Stimulated activated CD8-positive, alpha-beta memory T cell treated with anti-CD3 and anti-CD28 coated beads, Interleukin-7, amount 100 ng/mL, for 24 hours (primary cell): ENCODE results near the gene ZNF800.

Experiments used
- DNase-seq: peaks from one replicate; pipeline ENCODE4 v3.0.0-alpha.2; 2020; ENCODE audit warnings: low read depth

The ZNF800 gene

DNA sequence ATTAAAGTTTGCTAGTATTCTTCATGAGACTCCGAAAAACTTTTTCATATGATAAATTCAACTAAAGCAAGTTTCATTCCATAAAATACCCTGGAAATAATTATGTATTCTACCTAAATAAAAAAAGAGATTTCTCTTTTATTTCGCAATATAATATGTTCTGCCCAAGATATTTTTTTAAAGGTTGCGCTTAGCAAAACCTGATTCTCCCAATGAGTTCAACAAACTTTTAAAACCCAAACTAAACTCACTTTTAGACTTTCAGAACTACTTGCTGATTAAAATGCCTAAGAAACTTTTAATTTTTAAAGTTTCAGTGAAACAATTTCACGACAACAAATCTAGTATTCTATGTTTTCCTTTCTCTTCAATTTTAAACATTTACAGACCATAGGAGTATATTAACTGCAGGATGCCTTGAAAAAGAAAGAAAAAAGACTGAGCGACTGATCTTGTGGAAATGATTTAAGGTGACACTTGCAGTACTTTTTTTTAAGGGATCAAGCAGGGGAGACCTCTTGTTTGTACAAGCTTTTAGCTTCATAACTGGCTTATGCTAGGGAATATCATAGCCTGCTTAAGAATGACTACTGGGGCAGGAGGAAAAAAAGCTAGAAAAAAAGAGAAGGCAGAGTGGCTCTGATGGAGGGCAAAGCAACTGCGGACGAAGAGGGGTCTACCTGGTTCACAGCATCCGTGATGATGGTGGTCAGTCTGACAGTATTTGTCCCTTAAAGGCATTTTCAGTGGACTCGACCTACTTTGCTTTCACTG is 1.5 kb downstream of the ZNF800 start:
- DNase-seq: no peak

DNA sequence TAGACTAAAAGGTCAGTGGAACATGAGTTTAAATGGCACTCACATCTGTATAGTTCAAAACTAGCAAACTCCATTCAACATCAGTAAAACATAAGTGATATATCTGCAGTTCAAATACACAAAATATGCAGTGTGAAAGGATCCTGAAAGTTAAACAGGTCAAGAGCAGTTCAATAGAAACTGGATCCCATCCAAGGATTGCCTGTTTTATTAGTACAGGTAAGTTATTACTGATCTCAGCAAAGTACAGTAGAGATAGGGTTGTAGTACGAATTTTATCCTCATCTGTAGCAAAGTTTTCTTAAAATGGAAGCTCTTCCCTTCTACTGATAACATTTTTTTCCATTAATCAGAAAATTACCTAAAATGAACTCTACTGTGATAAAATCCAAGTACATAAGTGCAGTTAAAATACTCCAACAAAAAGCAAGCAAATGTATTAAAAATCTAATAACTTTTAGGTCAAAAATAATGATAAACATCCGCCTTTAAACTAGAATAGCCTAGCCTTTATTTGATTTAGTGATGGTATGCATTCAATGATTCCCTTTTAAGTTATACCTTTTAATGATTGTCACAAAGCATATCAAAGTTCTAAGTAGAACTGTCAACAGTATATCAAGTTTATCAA is 2.2 kb downstream of the ZNF800 start:
- DNase-seq: no peak

DNA sequence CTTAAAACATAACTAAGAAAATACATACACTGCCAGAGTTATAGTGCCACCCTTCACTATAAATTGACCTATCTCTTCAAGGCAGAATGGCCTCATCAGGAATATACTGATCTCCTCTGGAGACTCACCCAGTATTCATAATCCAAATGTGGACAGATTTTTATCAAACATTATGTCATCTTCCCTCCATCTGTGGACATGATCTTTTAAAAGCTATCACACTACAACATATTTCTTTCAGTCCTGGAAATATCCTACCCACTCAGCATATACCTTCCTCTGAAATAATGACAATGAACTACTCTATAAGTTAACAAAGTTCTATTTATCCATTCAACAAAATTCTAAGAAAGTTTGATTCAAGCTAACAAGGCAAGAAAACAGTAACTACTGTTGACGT is 3.2 kb downstream of the ZNF800 start:
- no peak for DNase-seq

DNA sequence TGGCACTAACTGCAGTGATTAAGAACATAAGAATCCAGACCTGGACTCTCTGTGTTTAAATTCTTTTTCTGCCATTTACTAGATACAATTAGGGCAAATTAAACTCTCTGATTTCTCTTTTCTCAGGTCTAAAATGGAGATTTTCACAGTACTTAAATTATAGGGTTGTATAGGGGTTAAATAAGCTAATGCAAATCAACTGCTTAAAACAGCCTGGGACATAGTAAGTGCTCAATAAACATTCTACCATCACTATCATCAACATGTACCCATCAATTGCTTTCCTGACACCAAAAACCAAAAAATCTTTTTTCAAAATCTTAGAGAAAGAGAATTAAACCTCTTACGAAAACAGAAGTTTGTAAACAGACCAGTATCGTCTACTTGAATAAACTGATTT is 4.5 kb downstream of the ZNF800 start:
- no peak for DNase-seq

DNA sequence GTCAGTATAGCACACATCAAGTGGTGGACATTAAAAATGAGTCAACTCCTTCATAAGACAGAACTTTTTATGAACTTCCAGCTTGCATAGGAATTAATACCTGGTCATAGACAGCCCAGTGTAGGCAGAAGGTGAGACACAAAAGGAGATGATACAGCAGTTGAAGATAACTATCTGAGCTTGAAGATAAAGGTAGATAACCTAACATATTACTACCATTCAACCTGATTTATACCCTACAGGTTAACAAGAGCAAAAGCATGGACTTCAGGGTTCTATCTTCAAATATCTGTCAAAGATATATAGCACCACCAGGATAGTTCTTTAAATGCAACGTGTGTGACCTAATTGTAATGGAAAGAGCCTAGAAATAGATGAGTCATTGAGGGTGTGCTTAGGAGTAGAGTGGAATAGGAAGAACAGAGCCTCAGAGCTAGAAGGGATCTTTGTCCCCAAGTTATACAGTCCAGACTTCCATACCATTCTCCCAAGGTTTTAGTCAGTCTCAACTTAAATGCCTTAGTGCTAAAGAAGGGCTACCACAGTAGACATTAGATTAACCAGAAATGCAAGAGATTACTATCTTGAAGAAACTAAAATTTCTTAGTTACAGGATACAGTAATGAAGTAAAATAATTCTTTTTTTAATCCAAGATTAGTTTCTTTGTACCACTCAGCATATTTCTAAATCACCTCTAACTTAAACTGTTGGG is 9.2 kb downstream of the ZNF800 start:
- DNase-seq: no peak

DNA sequence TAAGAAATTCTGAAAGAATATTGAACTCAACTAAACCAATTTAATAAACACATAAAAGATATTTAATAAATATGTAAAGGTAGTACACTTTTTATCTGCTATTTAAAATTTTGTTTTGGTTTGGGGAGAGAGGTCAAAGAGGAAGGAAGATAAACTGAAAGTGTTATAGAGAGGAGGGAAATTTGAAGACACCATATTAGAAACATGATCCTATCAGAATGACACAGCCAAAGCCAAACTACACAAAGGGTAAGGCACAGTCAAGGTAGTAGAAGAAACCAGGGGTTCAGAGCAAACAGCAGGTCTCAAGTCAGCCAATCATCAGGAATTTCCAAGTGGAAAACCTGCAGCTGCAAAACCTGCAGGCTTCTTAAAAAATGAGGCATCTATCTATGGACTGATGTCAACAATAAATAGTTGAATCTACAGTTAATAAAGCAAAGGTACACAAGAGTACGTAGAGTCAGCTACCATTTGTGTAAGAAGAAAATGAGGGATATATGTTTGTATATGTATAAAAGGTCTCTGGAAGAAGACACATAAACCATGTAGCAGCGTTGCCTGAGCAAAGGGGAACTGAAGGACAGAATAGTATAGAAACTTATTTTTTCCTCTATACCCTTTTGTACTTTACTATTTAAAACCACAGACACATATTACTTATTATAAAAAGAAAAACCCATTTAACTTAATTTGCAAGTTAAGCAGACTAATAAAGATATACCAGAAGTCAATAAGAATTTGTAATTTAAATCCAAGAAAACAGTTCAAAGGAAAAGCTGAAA is 10.0 kb downstream of the ZNF800 start:
- no peak for DNase-seq

DNA sequence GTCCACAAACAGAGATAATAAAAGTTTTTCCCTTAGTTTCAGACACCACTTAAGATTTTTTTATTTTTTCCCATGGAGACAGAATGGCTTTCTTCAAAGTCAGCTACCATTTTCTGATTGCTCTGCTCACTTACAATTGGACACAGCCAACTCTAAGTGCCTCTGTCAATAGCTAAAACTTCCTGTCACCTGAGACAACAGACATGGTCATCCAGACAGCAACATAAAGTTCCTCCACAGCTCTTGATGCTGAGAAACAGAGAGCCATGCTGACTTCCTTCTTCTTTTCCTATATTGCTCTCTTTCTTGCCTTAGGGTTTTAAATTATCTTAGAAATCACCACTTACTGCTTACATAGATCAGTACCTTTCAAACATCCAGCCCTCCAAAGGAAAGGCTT is 12.0 kb downstream of the ZNF800 start:
- no peak for DNase-seq

DNA sequence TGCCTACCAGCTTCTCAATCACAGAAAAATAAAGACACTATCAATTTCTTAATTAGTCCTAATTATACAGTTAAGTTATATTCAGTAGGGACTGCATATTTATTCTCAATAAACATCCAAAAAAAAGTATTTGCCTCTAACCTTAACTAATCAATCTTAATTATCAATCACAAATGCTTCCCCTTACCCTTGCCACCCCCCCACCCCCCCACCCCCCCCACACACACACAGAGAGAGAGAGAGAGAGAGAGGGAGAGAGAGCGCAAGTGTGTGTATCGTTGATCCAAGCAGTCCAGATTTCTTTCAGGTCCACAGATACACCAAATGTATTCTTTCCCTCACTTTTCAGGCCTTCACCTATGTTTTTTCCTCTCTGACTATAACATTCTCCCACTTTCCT is 12.9 kb downstream of the ZNF800 start:
- DNase-seq: no peak

DNA sequence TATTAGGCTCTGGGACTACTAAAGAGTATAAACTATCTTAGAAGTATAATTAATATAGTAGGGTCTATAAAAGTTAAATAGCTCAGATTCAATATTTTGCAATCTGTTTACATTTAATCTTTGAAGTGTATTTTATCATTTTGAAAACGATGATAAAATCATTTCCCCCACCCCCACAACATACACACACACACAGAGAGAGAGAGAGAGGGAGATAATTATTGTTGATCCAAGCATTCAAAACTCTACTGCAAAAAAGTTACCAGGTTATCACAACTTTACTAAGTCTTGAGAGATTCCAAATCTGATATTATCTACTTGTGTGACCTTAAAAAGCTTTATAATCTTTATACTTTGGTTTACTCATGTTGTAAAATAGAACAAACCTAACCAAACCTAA is 14.0 kb downstream of the ZNF800 start:
- no peak for DNase-seq

DNA sequence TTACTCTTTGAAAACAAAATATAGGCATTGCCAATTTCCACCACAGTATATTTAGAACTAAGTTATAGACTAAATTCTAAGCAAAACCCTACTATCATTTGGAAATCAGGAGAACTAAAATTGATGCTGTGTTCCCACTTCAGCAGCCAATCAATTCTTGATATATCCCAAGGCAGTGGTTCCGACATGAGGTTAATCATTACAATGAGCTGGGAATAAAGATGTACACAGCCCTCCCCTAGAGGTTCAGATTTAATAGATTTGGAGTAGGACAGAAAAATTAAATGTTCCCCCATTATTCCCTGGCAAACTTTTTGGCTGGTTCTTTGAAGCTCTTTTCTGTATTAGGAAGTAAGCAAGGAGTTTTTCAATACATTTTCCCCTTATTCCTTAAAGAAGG is 15.1 kb downstream of the ZNF800 start:
- DNase-seq: no peak

DNA sequence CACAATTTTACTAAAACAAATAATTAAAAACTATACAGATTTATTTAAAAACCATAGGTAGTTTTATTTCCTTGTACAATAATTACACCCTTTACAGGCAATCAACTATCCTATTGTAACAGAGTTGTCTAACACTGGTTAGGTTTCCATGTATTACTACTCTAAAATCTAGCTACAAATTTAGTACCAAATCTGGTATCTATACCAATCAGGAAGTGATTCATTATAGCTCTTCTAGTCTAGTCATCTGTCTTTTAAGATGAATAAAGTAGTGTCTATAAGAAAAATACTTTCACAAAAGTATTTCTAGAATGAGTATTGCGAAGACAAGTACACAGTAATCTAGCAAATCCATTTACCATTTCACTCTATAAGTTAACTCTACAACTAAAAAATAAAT is 16.9 kb downstream of the ZNF800 start:
- DNase-seq: no peak

DNA sequence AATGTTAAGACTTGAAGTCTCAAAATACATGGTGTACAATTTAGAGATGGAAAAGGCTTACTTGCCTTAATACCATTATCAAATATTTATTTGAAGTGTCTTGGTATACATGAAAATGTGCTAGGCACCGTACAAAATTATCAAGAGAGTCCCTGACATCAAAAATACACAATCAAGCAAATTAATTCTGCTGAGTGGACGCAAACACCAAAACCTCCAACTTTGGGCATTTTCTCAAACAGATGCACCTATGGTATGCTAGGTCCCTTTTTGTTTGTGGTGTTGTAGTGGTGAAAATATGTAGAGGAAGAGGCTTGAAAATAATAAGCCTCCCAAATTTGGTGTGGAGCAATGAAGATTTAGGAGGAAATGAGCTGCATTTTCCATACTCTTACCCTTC is 24.8 kb downstream of the ZNF800 start:
- DNase-seq: no peak

DNA sequence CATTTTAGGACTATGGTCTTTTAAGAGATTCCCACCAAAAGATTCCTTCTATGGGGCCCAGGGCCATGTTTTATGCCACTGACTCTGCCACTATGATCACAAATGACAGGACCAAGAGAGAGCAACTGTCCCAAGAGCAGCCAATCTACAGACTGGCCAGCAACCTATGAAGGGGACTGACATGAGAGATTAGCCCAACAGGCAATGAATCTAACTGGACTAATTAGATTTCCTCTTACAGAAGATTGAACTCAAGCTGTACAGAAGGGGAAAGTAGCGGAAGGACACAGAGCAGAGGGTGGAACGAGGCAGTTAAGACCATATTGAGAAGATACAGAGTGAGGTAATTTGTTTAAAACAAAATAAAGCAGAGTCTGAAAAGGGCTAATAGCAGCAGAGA is 25.8 kb downstream of the ZNF800 start:
- no peak for DNase-seq

DNA sequence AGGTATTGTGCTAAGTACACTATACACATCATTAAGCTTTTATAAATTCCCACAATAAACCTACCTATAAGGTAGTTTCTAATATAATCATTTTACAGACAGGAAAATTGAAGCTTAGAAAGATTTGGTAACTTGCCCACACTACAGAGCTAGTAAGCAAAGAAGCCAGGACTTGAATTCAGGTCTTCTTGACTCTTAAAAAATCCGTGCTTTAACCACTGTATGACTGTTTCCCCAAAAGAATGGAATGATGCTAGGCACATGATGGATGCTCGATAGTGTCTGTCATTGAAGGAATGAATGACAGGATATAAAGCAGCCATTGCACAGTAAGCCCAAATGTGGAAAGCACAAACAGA is 26.6 kb downstream of the ZNF800 start:
- DNase-seq: no peak

DNA sequence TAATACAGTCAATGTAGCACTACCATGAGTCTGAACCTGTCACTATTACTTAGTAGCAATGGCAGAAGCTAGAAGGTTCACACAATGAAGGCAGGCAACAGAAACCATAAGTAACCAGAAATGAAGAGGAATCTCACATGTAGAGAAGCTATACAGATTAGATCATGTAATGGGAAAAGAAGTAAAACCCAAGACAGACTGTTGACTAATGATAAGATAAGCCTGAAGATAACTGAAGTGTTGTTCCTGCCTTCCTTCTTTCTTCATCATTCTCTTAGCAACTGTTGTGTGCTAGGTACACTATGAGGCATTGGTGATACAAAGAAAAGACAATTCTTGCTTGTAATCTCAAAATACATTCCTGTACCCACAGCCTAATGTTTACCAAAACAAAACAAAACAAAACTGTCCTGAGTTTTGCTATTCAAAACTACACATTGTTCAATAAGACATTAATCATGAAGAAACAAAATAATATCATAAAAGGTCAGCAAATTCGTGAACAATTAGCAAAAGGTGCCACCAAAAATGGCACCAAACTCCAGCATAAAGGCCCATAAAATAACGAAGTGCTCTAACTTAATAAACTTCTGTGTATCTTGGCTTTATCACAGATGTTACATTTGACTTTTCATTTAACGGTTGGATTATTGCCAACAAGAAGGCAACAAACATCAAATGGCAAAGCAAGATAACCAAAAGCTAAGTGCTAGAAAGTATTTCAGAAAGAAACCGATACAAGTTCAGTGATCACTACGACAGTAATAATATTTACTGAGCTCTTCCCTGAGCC is 27.1 kb downstream of the ZNF800 start:
- no peak for DNase-seq

DNA sequence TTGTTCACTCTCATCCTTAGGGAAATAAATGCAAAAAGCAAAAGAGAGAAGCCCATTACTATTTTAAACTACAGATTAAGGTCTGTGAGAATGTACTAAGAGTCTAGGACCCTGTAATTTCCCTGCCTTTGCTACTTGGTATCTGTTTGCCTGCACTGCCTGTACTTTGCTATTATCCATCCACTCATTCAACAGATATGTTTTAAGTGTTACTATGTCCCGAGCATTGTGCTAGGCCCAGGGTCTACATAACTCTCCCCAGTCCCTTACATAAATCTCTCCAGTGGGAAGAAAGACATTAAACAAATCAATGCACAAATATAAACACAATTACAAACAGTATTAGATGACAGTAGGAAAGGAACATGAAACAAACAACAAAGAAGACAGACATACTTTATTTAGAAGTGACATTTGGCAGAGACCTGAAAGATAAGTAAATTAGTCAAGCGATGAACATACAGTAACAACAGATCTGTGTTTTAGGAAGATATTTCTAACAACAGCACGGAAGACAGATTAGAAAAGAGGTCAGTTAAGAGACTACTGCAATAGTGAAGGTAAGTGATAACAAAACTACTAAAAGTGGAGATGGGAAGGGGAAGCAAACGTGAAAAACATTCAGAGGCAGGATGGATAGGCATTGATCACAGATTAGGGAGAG is 30.0 kb downstream of the ZNF800 start:
- DNase-seq: no peak

DNA sequence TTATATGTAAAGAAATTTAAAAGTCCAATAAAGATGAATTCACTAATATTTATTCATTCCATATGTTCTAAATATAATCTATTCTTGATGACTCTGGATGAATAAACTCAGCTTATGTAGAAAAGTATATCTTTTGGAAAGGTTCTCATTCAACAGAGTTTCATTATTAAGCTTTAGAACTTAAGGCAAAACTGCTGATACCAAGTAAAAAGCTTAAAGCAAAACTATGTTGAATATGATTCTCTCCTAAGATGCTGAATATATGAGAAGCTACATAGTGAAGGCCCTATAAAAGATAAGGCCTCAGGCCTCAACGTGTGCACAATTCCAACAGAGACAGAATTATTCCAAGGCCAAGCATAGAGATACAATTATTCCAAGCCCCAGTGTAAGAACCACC is 30.8 kb downstream of the ZNF800 start:
- DNase-seq: no peak

DNA sequence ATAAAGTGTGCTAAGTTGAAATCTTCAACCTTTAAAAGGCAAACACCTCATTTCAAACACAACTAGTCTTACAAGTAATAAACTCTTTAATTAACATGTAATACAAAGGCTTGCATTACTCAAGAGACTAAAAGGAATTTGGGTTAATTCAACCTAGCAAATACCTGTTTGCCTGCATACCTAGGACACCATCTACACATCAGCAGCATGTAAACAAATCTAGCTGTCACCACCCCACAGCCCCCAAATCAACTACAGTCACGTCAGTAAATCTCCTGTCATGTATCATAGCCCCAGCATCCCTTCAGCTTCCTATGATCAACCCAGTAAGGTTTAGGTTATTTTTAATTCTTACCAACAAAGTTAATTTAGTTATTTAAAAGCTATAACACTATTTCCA is 33.5 kb downstream of the ZNF800 start:
- DNase-seq: no peak

DNA sequence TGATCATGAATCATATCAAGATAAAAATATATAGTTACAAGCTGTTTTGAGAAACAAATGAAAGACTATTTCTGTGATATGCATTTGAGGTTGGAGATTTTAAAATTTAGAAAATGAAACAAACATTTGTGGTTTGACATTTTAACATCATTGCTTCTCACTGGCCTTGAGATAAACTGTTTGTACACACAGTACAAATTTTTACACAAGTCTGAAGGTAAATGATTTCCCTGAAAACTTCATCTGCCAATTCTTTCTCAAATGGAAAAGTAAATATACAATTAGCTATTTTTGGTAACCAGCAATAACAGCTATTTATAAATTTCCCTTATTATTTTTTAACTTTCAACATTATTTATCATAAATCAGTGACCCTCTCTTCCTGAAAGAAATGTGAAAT is 38.6 kb downstream of the ZNF800 start:
- no peak for DNase-seq

DNA sequence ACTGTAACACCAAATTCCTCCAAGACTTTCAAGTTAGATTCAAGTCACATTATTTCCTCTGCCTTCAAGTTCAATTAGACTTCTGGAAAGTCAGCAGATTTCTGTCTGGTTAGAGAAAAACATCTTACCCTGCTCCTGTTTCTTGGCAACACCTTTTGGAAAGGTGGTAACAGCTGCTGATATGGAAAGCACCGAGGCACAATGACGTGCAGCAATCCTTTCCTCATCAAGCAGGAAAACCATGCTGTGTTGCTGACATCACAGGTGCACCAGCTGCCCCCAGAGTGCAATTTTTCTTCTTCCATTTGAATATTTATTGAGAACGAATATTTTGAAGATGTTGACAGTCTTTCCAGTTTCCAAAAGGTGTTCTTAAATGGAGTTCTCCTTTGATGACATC is 41.9 kb downstream of the ZNF800 start:
- DNase-seq: no peak

DNA sequence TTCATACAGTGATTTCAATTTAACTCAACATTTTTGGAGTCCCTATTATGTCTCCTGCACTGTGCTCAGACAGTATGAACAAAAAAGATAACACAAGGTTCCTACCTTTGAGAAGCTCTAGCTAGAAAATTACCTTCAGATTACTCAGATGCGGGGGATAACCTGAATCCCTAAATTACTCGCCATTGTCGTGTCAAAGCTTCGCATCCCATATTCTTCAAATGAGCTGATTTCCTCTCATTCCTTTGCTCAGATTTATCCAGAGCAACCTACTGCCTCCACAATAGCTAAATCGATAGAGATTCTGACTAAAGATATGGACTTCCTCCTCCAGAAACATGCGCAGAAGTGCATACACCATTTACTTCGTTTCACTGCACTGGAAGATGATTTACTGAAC is 42.6 kb downstream of the ZNF800 start:
- DNase-seq: no peak
